ENCODE data around the gene STAP2. TPM values are rescaled to one million over a fixed set of nuclear protein-coding genes. Genes with fewer than 3 reads are reported as not detected.
"Not testable (repeated sequence)": the region's sequence is repeated elsewhere in the genome, so short reads cannot be mapped to it uniquely, and the experiment has no call there.

STAP2 gene
- total RNA-seq, 1 donor from 2014 or later, result 66.2 TPM

- no peak overlapping the region for H3K27ac Mint-ChIP-seq (ENCODE audit: unreplicated experiment)
- no peak overlapping the region for H3K4me3 Mint-ChIP-seq (ENCODE audit: unreplicated experiment)
- no peaks in the 10 kb centered on the region for H3K36me3 Mint-ChIP-seq (ENCODE audit: low read depth, unreplicated experiment)
- no peak for TF ChIP-seq CTCF (IDR thresholded peaks at IDR 0.05; ENCODE audit: unreplicated experiment)
- no peaks in the 10 kb centered on the region for H3K27me3 Mint-ChIP-seq (ENCODE audit: unreplicated experiment)
- no peaks in the 10 kb centered on the region for H3K9me3 Mint-ChIP-seq (ENCODE audit: unreplicated experiment)
- no peak for DNase-seq (ENCODE audit: low spot score)
- no peaks in the 10 kb centered on the region for H3K4me1 Mint-ChIP-seq (ENCODE audit: unreplicated experiment)
These were observed 44.2 kb downstream of the STAP2 start for GRCh38 chr19:4294389-4294788.

- Mint-ChIP-seq H3K9me3 (ENCODE audit: unreplicated experiment) (no peaks in the 10 kb centered on the region), H3K27me3 (ENCODE audit: unreplicated experiment) (peaks cover 2% of the 10 kb centered on the region), H3K4me1 (ENCODE audit: unreplicated experiment) (no peaks in the 10 kb centered on the region), H3K27ac (ENCODE audit: unreplicated experiment) (no peak overlapping the region), H3K36me3 (ENCODE audit: low read depth, unreplicated experiment) (no peaks in the 10 kb centered on the region), H3K4me3 (ENCODE audit: unreplicated experiment) (no peak overlapping the region)
- no peak for TF ChIP-seq CTCF (IDR thresholded peaks at IDR 0.05; ENCODE audit: unreplicated experiment)
- no peak for DNase-seq (ENCODE audit: low spot score)
These were observed 46.1 kb downstream of the STAP2 start for GRCh38 chr19:4292515-4292914.

GRCh38 chr19:4291184-4291732, 47.4 kb downstream of the STAP2 start:
- Mint-ChIP-seq H3K4me3 (ENCODE audit: unreplicated experiment) (no peak overlapping the region), H3K27me3 (ENCODE audit: unreplicated experiment) (peaks cover 2% of the 10 kb centered on the region), H3K27ac (ENCODE audit: unreplicated experiment) (no peak overlapping the region), H3K36me3 (ENCODE audit: low read depth, unreplicated experiment) (no peaks in the 10 kb centered on the region), H3K4me1 (ENCODE audit: unreplicated experiment) (no peaks in the 10 kb centered on the region), H3K9me3 (ENCODE audit: unreplicated experiment) (no peaks in the 10 kb centered on the region)
- no peak for TF ChIP-seq CTCF (IDR thresholded peaks at IDR 0.05; ENCODE audit: unreplicated experiment)
- no peak for DNase-seq (ENCODE audit: low spot score)

GRCh38 chr19:4288091-4288777, 50.4 kb downstream of the STAP2 start:
- Mint-ChIP-seq H3K36me3 (ENCODE audit: low read depth, unreplicated experiment) (no peaks in the 10 kb centered on the region), H3K27ac (ENCODE audit: unreplicated experiment) (no peak overlapping the region), H3K9me3 (ENCODE audit: unreplicated experiment) (no peaks in the 10 kb centered on the region), H3K4me3 (ENCODE audit: unreplicated experiment) (no peak overlapping the region), H3K27me3 (ENCODE audit: unreplicated experiment) (peaks cover 2% of the 10 kb centered on the region), H3K4me1 (ENCODE audit: unreplicated experiment) (no peaks in the 10 kb centered on the region)
- TF ChIP-seq CTCF (IDR thresholded peaks at IDR 0.05; ENCODE audit: unreplicated experiment), result no peak
- no peak for DNase-seq (ENCODE audit: low spot score)

- not testable (repeated sequence) for H3K9me3 Mint-ChIP-seq (ENCODE audit: unreplicated experiment); H3K4me1 Mint-ChIP-seq (ENCODE audit: unreplicated experiment); H3K27ac Mint-ChIP-seq (ENCODE audit: unreplicated experiment); H3K27me3 Mint-ChIP-seq (ENCODE audit: unreplicated experiment); DNase-seq (ENCODE audit: low spot score); H3K36me3 Mint-ChIP-seq (ENCODE audit: low read depth, unreplicated experiment); H3K4me3 Mint-ChIP-seq (ENCODE audit: unreplicated experiment)
These were observed 52.5 kb downstream of the STAP2 start for GRCh38 chr19:4286141-4286540.

All from endothelial cell (in vitro differentiated cells).